ENCODE measurements around the gene CSNK2A3. TPM values are rescaled to one million over a fixed set of nuclear protein-coding genes. Genes with fewer than 3 reads are reported as not detected.

The CSNK2A3 gene
- total RNA-seq, 1 donor from 2014 or later = 3.5 TPM

DNA sequence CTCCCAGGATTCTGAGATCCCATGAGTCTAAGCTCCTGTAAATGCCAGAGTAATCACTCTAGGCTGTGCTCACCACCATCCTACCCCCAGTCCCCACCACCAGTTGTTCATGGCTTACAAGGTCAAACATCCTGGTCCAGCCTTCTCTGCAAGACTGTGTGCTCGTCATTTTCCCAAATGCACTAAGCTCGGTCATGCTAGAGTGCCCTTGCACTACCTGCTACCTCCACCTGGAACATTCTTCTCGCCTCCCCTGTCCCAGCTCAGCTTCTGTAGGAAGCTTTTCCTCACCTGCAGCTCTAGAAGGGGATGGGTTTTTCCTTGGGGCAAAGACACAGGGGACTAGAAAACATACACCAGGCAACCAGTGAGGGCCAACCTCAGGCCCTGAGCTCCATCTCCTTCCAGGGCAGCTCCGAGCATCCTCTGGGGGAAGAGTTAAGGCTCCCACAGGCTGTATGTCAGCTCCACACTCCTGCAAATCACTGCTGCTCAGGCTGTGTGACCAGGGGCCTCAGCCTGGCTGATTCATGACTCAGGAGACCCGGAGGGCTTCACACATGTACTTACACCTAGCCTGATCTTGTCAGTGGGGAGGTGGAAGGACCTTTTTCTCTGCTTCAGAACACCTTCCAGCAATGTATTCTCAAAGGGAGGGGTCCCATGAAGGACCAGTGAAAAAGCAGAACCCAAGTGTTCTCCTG lies 37.2 kb upstream of the CSNK2A3 start:
- H3K9me3 Mint-ChIP-seq (ENCODE audit: low read depth) = no peaks in the 10 kb centered on the region
- H3K4me3 Mint-ChIP-seq (ENCODE audit: unreplicated experiment) = no peak overlapping the region
- H3K27ac Mint-ChIP-seq (ENCODE audit: unreplicated experiment) = no peak overlapping the region
- H3K27me3 Mint-ChIP-seq (ENCODE audit: low read depth) = peaks cover 5% of the 10 kb centered on the region
- no peaks in the 10 kb centered on the region for H3K36me3 Mint-ChIP-seq (ENCODE audit: low read depth)
- TF ChIP-seq, protein P1, sequence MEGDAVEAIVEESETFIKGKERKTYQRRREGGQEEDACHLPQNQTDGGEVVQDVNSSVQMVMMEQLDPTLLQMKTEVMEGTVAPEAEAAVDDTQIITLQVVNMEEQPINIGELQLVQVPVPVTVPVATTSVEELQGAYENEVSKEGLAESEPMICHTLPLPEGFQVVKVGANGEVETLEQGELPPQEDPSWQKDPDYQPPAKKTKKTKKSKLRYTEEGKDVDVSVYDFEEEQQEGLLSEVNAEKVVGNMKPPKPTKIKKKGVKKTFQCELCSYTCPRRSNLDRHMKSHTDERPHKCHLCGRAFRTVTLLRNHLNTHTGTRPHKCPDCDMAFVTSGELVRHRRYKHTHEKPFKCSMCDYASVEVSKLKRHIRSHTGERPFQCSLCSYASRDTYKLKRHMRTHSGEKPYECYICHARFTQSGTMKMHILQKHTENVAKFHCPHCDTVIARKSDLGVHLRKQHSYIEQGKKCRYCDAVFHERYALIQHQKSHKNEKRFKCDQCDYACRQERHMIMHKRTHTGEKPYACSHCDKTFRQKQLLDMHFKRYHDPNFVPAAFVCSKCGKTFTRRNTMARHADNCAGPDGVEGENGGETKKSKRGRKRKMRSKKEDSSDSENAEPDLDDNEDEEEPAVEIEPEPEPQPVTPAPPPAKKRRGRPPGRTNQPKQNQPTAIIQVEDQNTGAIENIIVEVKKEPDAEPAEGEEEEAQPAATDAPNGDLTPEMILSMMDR (IDR thresholded peaks at IDR 0.05) = no peak
- peaks cover 17% of the 10 kb centered on the region for H3K4me1 Mint-ChIP-seq (ENCODE audit: low read depth)
- no peak for DNase-seq (ENCODE audit: low spot score)

DNA sequence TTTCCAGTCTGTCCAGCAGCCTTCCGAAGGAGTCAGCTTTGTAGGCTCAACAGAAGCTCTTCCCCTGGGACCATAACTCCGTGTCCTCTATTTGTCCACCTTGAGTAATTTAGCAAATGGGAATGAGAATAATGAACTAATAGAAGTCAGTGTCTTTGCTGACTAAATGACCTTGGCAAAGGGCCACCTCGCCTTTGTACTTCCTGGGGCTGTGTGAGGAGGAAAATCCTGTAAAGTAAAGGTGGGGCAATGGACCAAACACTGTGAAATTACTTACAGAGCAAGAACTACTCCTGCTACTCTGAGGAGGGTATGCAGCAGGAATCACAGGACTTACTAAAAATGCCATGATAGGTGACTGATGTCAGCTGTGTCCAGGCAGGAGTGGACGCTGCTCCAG lies 36.2 kb upstream of the CSNK2A3 start:
- Mint-ChIP-seq H3K36me3 (ENCODE audit: low read depth) (peaks cover 1% of the 10 kb centered on the region), H3K27ac (ENCODE audit: unreplicated experiment) (no peak overlapping the region), H3K4me3 (ENCODE audit: unreplicated experiment) (no peak overlapping the region), H3K9me3 (ENCODE audit: low read depth) (no peaks in the 10 kb centered on the region), H3K4me1 (ENCODE audit: low read depth) (peaks cover 17% of the 10 kb centered on the region), H3K27me3 (ENCODE audit: low read depth) (peaks cover 5% of the 10 kb centered on the region)
- no peak for DNase-seq (ENCODE audit: low spot score)
- TF ChIP-seq, protein P1 (IDR thresholded peaks at IDR 0.05) = no peak

DNA sequence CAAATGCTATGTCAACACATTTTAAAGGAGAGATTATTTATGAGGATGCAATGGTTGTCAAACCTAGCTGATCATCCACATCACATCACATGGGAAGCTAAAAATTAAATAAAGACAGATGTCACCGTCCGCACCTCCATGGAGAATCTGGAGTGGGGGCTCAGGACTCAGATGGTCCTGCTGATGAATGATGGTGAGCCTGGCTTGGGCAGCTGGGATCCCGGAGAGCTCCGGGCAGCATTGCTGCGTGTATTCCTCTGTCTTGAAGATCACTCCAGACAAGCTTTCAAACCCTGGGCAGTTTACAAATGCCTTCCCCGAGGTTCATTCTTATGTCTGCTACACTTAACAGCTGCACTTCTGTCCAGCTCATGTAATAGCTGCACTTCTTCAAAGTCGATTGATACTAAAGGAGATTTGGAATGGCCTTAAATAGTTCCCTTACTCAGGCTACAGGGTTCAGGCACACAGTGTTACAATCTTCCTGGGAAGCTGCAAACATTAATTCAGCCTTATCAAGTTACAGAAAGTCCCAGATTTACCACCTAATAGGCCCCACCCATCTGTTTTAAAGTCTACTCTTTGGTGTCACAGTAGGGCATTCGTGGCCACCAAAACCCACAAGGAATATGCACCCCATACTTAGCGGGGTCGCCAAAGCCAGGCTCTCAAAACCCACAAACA lies 34.7 kb upstream of the CSNK2A3 start:
- peaks cover 25% of the 10 kb centered on the region for H3K4me1 Mint-ChIP-seq (ENCODE audit: low read depth)
- no peak overlapping the region for H3K4me3 Mint-ChIP-seq (ENCODE audit: unreplicated experiment)
- peaks cover 5% of the 10 kb centered on the region for H3K27me3 Mint-ChIP-seq (ENCODE audit: low read depth)
- no peak overlapping the region for H3K27ac Mint-ChIP-seq (ENCODE audit: unreplicated experiment)
- TF ChIP-seq, protein P1 (IDR thresholded peaks at IDR 0.05) = no peak
- H3K36me3 Mint-ChIP-seq (ENCODE audit: low read depth) = peaks cover 1% of the 10 kb centered on the region
- no peak for DNase-seq (ENCODE audit: low spot score)
- no peaks in the 10 kb centered on the region for H3K9me3 Mint-ChIP-seq (ENCODE audit: low read depth)

DNA sequence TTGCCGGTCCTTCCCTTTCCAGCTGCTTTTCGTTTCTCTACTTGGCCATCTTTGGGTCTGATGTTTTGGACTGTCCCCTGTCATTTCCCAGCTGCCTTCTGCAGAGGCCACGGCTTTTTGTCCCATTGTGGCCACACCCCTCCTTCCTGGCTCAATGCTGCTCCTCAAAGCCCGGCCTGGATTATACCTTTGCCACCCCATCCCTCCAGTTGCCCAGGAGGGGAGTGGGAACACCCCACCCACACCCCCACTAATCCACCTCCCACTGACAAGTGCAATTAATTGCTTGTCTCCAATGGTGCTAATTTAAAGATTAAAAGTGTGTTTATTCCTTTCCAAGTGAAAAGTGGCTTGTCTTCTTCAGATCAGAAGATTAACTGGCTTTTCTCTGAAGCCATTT lies 34.2 kb upstream of the CSNK2A3 start:
- Mint-ChIP-seq H3K4me3 (ENCODE audit: unreplicated experiment) (no peak overlapping the region), H3K36me3 (ENCODE audit: low read depth) (peaks cover 1% of the 10 kb centered on the region), H3K4me1 (ENCODE audit: low read depth) (peaks cover 24% of the 10 kb centered on the region), H3K27me3 (ENCODE audit: low read depth) (peaks cover 5% of the 10 kb centered on the region), H3K27ac (ENCODE audit: unreplicated experiment) (no peak overlapping the region), H3K9me3 (ENCODE audit: low read depth) (no peaks in the 10 kb centered on the region)
- DNase-seq (ENCODE audit: low spot score) = no peak
- TF ChIP-seq, protein P1 (IDR thresholded peaks at IDR 0.05) = no peak

DNA sequence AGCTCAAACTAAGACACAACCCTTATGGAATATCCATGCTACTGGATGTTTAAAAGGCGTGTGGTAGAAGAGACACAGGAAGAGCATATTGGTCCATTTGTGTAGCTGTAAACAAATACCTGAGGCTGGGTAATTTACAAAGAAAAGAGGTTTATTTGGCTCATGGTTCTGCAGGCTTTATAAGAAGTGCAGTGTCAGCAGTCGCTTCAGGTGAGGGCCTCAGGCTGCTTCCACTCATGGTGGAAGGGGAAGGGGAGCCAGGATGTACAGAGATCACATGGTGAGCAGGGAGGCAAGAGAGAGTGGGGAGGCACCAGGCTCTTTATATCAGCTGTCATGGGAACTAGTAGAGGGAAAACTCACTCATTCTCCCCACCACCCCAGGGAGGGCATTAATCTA lies 31.8 kb upstream of the CSNK2A3 start:
- Mint-ChIP-seq H3K4me1 (ENCODE audit: low read depth) (peaks cover 11% of the 10 kb centered on the region), H3K4me3 (ENCODE audit: unreplicated experiment) (no peak overlapping the region), H3K36me3 (ENCODE audit: low read depth) (peaks cover 1% of the 10 kb centered on the region), H3K27me3 (ENCODE audit: low read depth) (peaks cover 5% of the 10 kb centered on the region), H3K27ac (ENCODE audit: unreplicated experiment) (no peak overlapping the region), H3K9me3 (ENCODE audit: low read depth) (no peaks in the 10 kb centered on the region)
- TF ChIP-seq, protein P1 (IDR thresholded peaks at IDR 0.05) = no peak
- no peak for DNase-seq (ENCODE audit: low spot score)
